ENCODE measurements around the gene ELAVL2. TPM values are rescaled to one million over a fixed set of nuclear protein-coding genes. Genes with fewer than 3 reads are reported as not detected.

The ELAVL2 gene
- total RNA-seq, 2 experiments from 2014 or later = not detected

- DNase-seq = no peak
- CTCF ChIA-PET = no interaction called here
- no peak overlapping the region for H3K27ac Mint-ChIP-seq
- no peaks in the 10 kb centered on the region for H3K27me3 Mint-ChIP-seq
- H3K4me3 Mint-ChIP-seq = no peak overlapping the region
- peaks cover 7% of the 10 kb centered on the region for H3K9me3 Mint-ChIP-seq
- POLR2A ChIA-PET = no interaction called here
- H3K36me3 Mint-ChIP-seq (ENCODE audit: low read depth) = no peaks in the 10 kb centered on the region
- no peaks in the 10 kb centered on the region for H3K4me1 Mint-ChIP-seq
These were observed 54.2 kb downstream of the ELAVL2 start for GRCh38 chr9:23771746-23772384.

GRCh38 chr9:23769307-23769935 lies 56.6 kb downstream of the ELAVL2 start:
- no peaks in the 10 kb centered on the region for H3K36me3 Mint-ChIP-seq (ENCODE audit: low read depth)
- H3K27me3 Mint-ChIP-seq = no peaks in the 10 kb centered on the region
- ChIA-PET CTCF (no interaction called here), POLR2A (no interaction called here)
- H3K4me3 Mint-ChIP-seq = no peak overlapping the region
- DNase-seq = no peak
- H3K9me3 Mint-ChIP-seq = peaks cover 3% of the 10 kb centered on the region
- H3K4me1 Mint-ChIP-seq = no peaks in the 10 kb centered on the region
- H3K27ac Mint-ChIP-seq = no peak overlapping the region

- ChIA-PET POLR2A (no interaction called here), CTCF (no interaction called here)
- DNase-seq = no peak
- Mint-ChIP-seq H3K9me3 (peaks cover 3% of the 10 kb centered on the region), H3K36me3 (ENCODE audit: low read depth) (no peaks in the 10 kb centered on the region), H3K27me3 (no peaks in the 10 kb centered on the region), H3K27ac (no peak overlapping the region), H3K4me3 (no peak overlapping the region), H3K4me1 (no peaks in the 10 kb centered on the region)
These were observed 57.2 kb downstream of the ELAVL2 start for GRCh38 chr9:23768861-23769260.

GRCh38 chr9:23766613-23767012 lies 59.4 kb downstream of the ELAVL2 start:
- Mint-ChIP-seq H3K27me3 (no peaks in the 10 kb centered on the region), H3K4me1 (no peaks in the 10 kb centered on the region), H3K9me3 (peaks cover 3% of the 10 kb centered on the region), H3K36me3 (ENCODE audit: low read depth) (no peaks in the 10 kb centered on the region), H3K27ac (no peak overlapping the region), H3K4me3 (no peak overlapping the region)
- ChIA-PET POLR2A (no interaction called here), CTCF (no interaction called here)
- DNase-seq = no peak

- DNase-seq = no peak
- Mint-ChIP-seq H3K9me3 (peaks cover 3% of the 10 kb centered on the region), H3K27me3 (no peaks in the 10 kb centered on the region), H3K4me3 (no peak overlapping the region), H3K4me1 (no peaks in the 10 kb centered on the region), H3K27ac (no peak overlapping the region), H3K36me3 (ENCODE audit: low read depth) (no peaks in the 10 kb centered on the region)
- POLR2A ChIA-PET = no interaction called here
- CTCF ChIA-PET = no interaction called here
These were observed 60.5 kb downstream of the ELAVL2 start for GRCh38 chr9:23765561-23765960.

GRCh38 chr9:23764219-23764618 lies 61.8 kb downstream of the ELAVL2 start:
- POLR2A ChIA-PET = no interaction called here
- no peaks in the 10 kb centered on the region for H3K27me3 Mint-ChIP-seq

GRCh38 chr9:23754551-23754950 lies 71.5 kb downstream of the ELAVL2 start:
- Mint-ChIP-seq H3K27me3 (no peaks in the 10 kb centered on the region), H3K9me3 (peaks cover 2% of the 10 kb centered on the region), H3K4me3 (no peak overlapping the region), H3K36me3 (ENCODE audit: low read depth) (no peaks in the 10 kb centered on the region), H3K27ac (no peak overlapping the region), H3K4me1 (no peaks in the 10 kb centered on the region)
- CTCF ChIA-PET = interaction anchor here (0.6 kb wide), 1 partner anchor 35 kb away, joined by 10 read pairs; no protein-coding TSS in a partner anchor
- DNase-seq = no peak
- POLR2A ChIA-PET = no interaction called here

More at GRCh38 chr9:23764219-23764618, 61.8 kb downstream of the ELAVL2 start:
- Mint-ChIP-seq H3K36me3 (ENCODE audit: low read depth) (no peaks in the 10 kb centered on the region), H3K9me3 (peaks cover 3% of the 10 kb centered on the region), H3K4me1 (no peaks in the 10 kb centered on the region), H3K4me3 (no peak overlapping the region), H3K27ac (no peak overlapping the region)
- DNase-seq = no peak
- CTCF ChIA-PET = no interaction called here

- Mint-ChIP-seq H3K27me3 (no peaks in the 10 kb centered on the region), H3K36me3 (ENCODE audit: low read depth) (no peaks in the 10 kb centered on the region), H3K4me1 (no peaks in the 10 kb centered on the region), H3K4me3 (no peak overlapping the region), H3K9me3 (peaks cover 2% of the 10 kb centered on the region), H3K27ac (no peak overlapping the region)
- POLR2A ChIA-PET = no interaction called here
- CTCF ChIA-PET = no interaction called here
- DNase-seq = no peak
These were observed 73.2 kb downstream of the ELAVL2 start for GRCh38 chr9:23752859-23753258.

GRCh38 chr9:23751633-23752032 lies 74.4 kb downstream of the ELAVL2 start:
- Mint-ChIP-seq H3K4me3 (no peak overlapping the region), H3K27me3 (no peaks in the 10 kb centered on the region), H3K9me3 (peaks cover 2% of the 10 kb centered on the region), H3K36me3 (ENCODE audit: low read depth) (no peaks in the 10 kb centered on the region), H3K4me1 (no peaks in the 10 kb centered on the region), H3K27ac (no peak overlapping the region)
- no peak for DNase-seq
- ChIA-PET POLR2A (no interaction called here), CTCF (no interaction called here)

- Mint-ChIP-seq H3K27ac (no peak overlapping the region), H3K4me1 (no peaks in the 10 kb centered on the region), H3K9me3 (peaks cover 2% of the 10 kb centered on the region), H3K4me3 (no peak overlapping the region), H3K27me3 (no peaks in the 10 kb centered on the region), H3K36me3 (ENCODE audit: low read depth) (no peaks in the 10 kb centered on the region)
- ChIA-PET CTCF (no interaction called here), POLR2A (no interaction called here)
- DNase-seq = no peak
These were observed 75.2 kb downstream of the ELAVL2 start for GRCh38 chr9:23750808-23751207.

GRCh38 chr9:23747088-23748075 lies 78.7 kb downstream of the ELAVL2 start:
- no peak overlapping the region for H3K4me3 Mint-ChIP-seq
- POLR2A ChIA-PET = no interaction called here
- no peaks in the 10 kb centered on the region for H3K27me3 Mint-ChIP-seq
- peaks cover 2% of the 10 kb centered on the region for H3K9me3 Mint-ChIP-seq
- no peak for DNase-seq
- CTCF ChIA-PET = no interaction called here
- no peaks in the 10 kb centered on the region for H3K4me1 Mint-ChIP-seq
- no peak overlapping the region for H3K27ac Mint-ChIP-seq
- H3K36me3 Mint-ChIP-seq (ENCODE audit: low read depth) = no peaks in the 10 kb centered on the region

GRCh38 chr9:23746317-23746716 lies 79.7 kb downstream of the ELAVL2 start:
- Mint-ChIP-seq H3K4me3 (no peak overlapping the region), H3K27ac (no peak overlapping the region), H3K4me1 (no peaks in the 10 kb centered on the region), H3K27me3 (no peaks in the 10 kb centered on the region), H3K9me3 (peaks cover 2% of the 10 kb centered on the region), H3K36me3 (ENCODE audit: low read depth) (no peaks in the 10 kb centered on the region)
- POLR2A ChIA-PET = no interaction called here
- no peak for DNase-seq
- CTCF ChIA-PET = no interaction called here

GRCh38 chr9:23743036-23743435 lies 83.0 kb downstream of the ELAVL2 start:
- Mint-ChIP-seq H3K27ac (no peak overlapping the region), H3K27me3 (no peaks in the 10 kb centered on the region), H3K9me3 (peaks cover 6% of the 10 kb centered on the region), H3K4me3 (no peak overlapping the region), H3K36me3 (ENCODE audit: low read depth) (no peaks in the 10 kb centered on the region), H3K4me1 (no peaks in the 10 kb centered on the region)
- POLR2A ChIA-PET = no interaction called here
- no peak for DNase-seq
- CTCF ChIA-PET = no interaction called here
